HEK293 (cell line): ENCODE data around the gene LRRFIP1.

Experiments used
- CTCF ChIA-PET: fragments of 350-600 bp; formaldehyde crosslinking; extraction: SDS; loops from one replicate; lab custom pipeline; 2021; ENCODE audit warnings: antibody characterized with exemption; lab: Yijun Ruan, JAX
- POLR2A ChIA-PET: fragments of 300-600 bp; formaldehyde crosslinking; extraction: SDS; loops from one replicate; lab custom pipeline; 2020; ENCODE audit warnings: antibody characterized with exemption, inconsistent platforms; lab: Yijun Ruan, JAX
- H3K27ac ChIP-seq: fragments of 200-500 bp; sonication (Bioruptor generic); 2 replicates; pipeline ENCODE4 v1.5.1; 2014; ENCODE audit warnings: low read depth, low read length, control low read depth, inconsistent platforms; ENCODE audit errors: extremely low read depth
- H3K36me3 ChIP-seq, 2 experiments: fragments of 200-500 bp in 1 of 2; sonication (Bioruptor generic) in 1 of 2; 1 replicate in 1 of 2; 2 replicates in 1 of 2; pipeline ENCODE4 v1.5.1; 2014 to 2017; ENCODE audit warnings: inconsistent platforms in 2 of 2, low read length in 2 of 2; ENCODE audit not compliant: control insufficient read depth in 2 of 2, insufficient read depth in 1 of 2
- H3K4me1 ChIP-seq: fragments of 200-500 bp; sonication (Bioruptor generic); 2 replicates; pipeline ENCODE4 v1.5.1; 2014; ENCODE audit warnings: mild to moderate bottlenecking, low read length, inconsistent platforms; ENCODE audit not compliant: control insufficient read depth, insufficient read depth
- H3K4me3 ChIP-seq: 2 replicates; pipeline ENCODE4 v1.5.1; 2011; ENCODE audit warnings: low read depth, mild to moderate bottlenecking, control low read depth, low read length, moderate library complexity
- H3K9me3 ChIP-seq: fragments of 200-500 bp; sonication (Bioruptor generic); 2 replicates; pipeline ENCODE4 v1.5.1; 2014; ENCODE audit warnings: low read depth, low read length, inconsistent platforms; ENCODE audit not compliant: control insufficient read depth, insufficient read depth
- BCL11A ChIP-seq: fragments of 450-650 bp; formaldehyde crosslinking; IDR thresholded peaks from 2 replicates; pipeline ENCODE4 v1.5.1; 2016; ENCODE audit warnings: low read depth, missing biosample characterization, missing genetic modification characterization
- CTCF ChIP-seq: fragments of 450-650 bp; formaldehyde crosslinking; IDR thresholded peaks from 2 replicates; pipeline ENCODE4 v1.5.1; 2016; ENCODE audit warnings: missing biosample characterization, missing genetic modification characterization
- GFI1B ChIP-seq: fragments of 450-650 bp; formaldehyde crosslinking; IDR thresholded peaks from 2 replicates; pipeline ENCODE4 v1.5.1; 2016; ENCODE audit warnings: missing biosample characterization, missing genetic modification characterization
- HOXA7 ChIP-seq: sonication (generic); formaldehyde crosslinking; IDR thresholded peaks from 2 replicates; pipeline ENCODE4 v1.8.1; 2022; ENCODE audit warnings: missing genetic modification reagents, borderline replicate concordance
- OSR2 ChIP-seq: fragments of 450-650 bp; formaldehyde crosslinking; IDR thresholded peaks from 2 replicates; pipeline ENCODE4 v1.5.1; 2016; ENCODE audit warnings: missing biosample characterization, missing genetic modification characterization
- PRDM6 ChIP-seq: fragments of 450-650 bp; formaldehyde crosslinking; IDR thresholded peaks from 2 replicates; pipeline ENCODE4 v1.5.1; 2017; ENCODE audit warnings: missing biosample characterization, missing genetic modification characterization
- SP7 ChIP-seq: fragments of 450-650 bp; formaldehyde crosslinking; IDR thresholded peaks from 2 replicates; pipeline ENCODE4 v1.5.1; 2016; ENCODE audit warnings: missing biosample characterization, missing genetic modification characterization
- YY1 ChIP-seq: fragments of 450-650 bp; formaldehyde crosslinking; IDR thresholded peaks from 2 replicates; pipeline ENCODE4 v1.5.1; 2018; ENCODE audit warnings: missing biosample characterization, missing genetic modification characterization
- ZNF10 ChIP-seq: fragments of 450-650 bp; formaldehyde crosslinking; IDR thresholded peaks from 2 replicates; pipeline ENCODE4 v1.5.1; 2017; ENCODE audit warnings: missing biosample characterization, missing genetic modification characterization
- ZNF16 ChIP-seq: fragments of 450-650 bp; formaldehyde crosslinking; IDR thresholded peaks from 2 replicates; pipeline ENCODE4 v1.5.1; 2016; ENCODE audit warnings: low read depth, missing biosample characterization, missing genetic modification characterization
- ZNF214 ChIP-seq: fragments of 450-650 bp; formaldehyde crosslinking; IDR thresholded peaks from 2 replicates; pipeline ENCODE4 v1.5.1; 2017; ENCODE audit warnings: missing biosample characterization, mild to moderate bottlenecking, missing genetic modification characterization, borderline replicate concordance
- ZNF280D ChIP-seq: fragments of 450-650 bp; formaldehyde crosslinking; IDR thresholded peaks from 2 replicates; pipeline ENCODE4 v1.5.1; 2016; ENCODE audit warnings: missing biosample characterization, missing genetic modification characterization
- ZNF394 ChIP-seq: fragments of 450-650 bp; formaldehyde crosslinking; IDR thresholded peaks from 2 replicates; pipeline ENCODE4 v1.5.1; 2016; ENCODE audit warnings: missing biosample characterization, missing genetic modification characterization, mild to moderate bottlenecking, moderate library complexity, borderline replicate concordance
- ZNF677 ChIP-seq: fragments of 450-650 bp; IDR thresholded peaks from 2 replicates; pipeline ENCODE4 v1.5.0; 2018; ENCODE audit warnings: missing biosample characterization, mild to moderate bottlenecking, missing genetic modification characterization, moderate library complexity
- ZNF704 ChIP-seq: fragments of 450-650 bp; formaldehyde crosslinking; IDR thresholded peaks from 2 replicates; pipeline ENCODE4 v1.5.1; 2016; ENCODE audit warnings: missing biosample characterization, missing genetic modification characterization
- ZSCAN23 ChIP-seq: fragments of 450-650 bp; formaldehyde crosslinking; IDR thresholded peaks from 2 replicates; pipeline ENCODE4 v1.5.1; 2016; ENCODE audit warnings: missing biosample characterization, missing genetic modification characterization
- ZXDB ChIP-seq: fragments of 450-650 bp; formaldehyde crosslinking; IDR thresholded peaks from 2 replicates; pipeline ENCODE4 v1.5.1; 2016; ENCODE audit warnings: missing biosample characterization, missing genetic modification characterization

The LRRFIP1 gene

GRCh38 chr2:237696461-237696860, 69.1 kb downstream of the LRRFIP1 start (continued):
- TF ChIP-seq BCL11A (tag by site-specific recombination) = no peak

- ChIA-PET CTCF (interaction anchor here (0.7 to 1.3 kb wide), 4 partner anchors 11 to 185 kb away, joined by 3 read pairs; no protein-coding TSS in a partner anchor), POLR2A (interaction anchor here (1.4 kb wide), 1 partner anchor 32 kb away, joined by 4 read pairs; no protein-coding TSS in a partner anchor)
- TF ChIP-seq OSR2 (peak; percentile 45; the same call in 1 of the 2 replicates), GFI1B (tag by site-specific recombination) (peak; percentile 61), ZNF704 (no peak), SP7 (peak; percentile 24; the same call in 1 of the 2 replicates), ZNF394 (peak; percentile 59), ZNF280D (tag by site-specific recombination) (no peak)
- peaks cover 72% of the 10 kb centered on the region for H3K4me1 ChIP-seq
- no peaks in the 10 kb centered on the region for H3K9me3 ChIP-seq
- no peaks in the 10 kb centered on the region for H3K36me3 ChIP-seq
- H3K27ac ChIP-seq = no peak overlapping the region; the same call in 1 of the 2 replicates
- H3K4me3 ChIP-seq = no peak overlapping the region
Measured at GRCh38 chr2:237697586-237698357, 70.4 kb downstream of the LRRFIP1 start.

- Histone ChIP-seq H3K4me3 (no peak overlapping the region), H3K27ac (no peak overlapping the region), H3K9me3 (no peaks in the 10 kb centered on the region), H3K4me1 (peaks cover 77% of the 10 kb centered on the region), H3K36me3 (no peaks in the 10 kb centered on the region)
- ChIA-PET POLR2A (interaction anchor here (1.4 kb wide), 1 partner anchor 32 kb away, joined by 4 read pairs; no protein-coding TSS in a partner anchor), CTCF (interaction anchor here (0.7 kb wide), 3 partner anchors 26 to 185 kb away, joined by 3 to 5 read pairs (median 3); no protein-coding TSS in a partner anchor)
- TF ChIP-seq YY1 (tag by site-specific recombination) = no peak
- no peak for TF ChIP-seq ZSCAN23 (tag by site-specific recombination)
- TF ChIP-seq ZNF16 = no peak
- no peak for TF ChIP-seq ZNF214 (tag by site-specific recombination)
- no peak for TF ChIP-seq HOXA7
- no peak for TF ChIP-seq BCL11A (tag by site-specific recombination)
- TF ChIP-seq ZXDB = no peak
- TF ChIP-seq, all 188 proteins: peak for 0
Measured at GRCh38 chr2:237698358-237698694, 70.9 kb downstream of the LRRFIP1 start.

GRCh38 chr2:237699870-237700511, 72.6 kb downstream of the LRRFIP1 start:
- Histone ChIP-seq H3K27ac (peak overlapping the region; percentile 47), H3K36me3 (no peaks in the 10 kb centered on the region), H3K4me1 (peaks cover 67% of the 10 kb centered on the region), H3K4me3 (no peak overlapping the region), H3K9me3 (no peaks in the 10 kb centered on the region)
- TF ChIP-seq ZNF10 (tag by site-specific recombination) = 0 out of 2 replicates have a peak, but pooled peaks have one; percentile 30
- TF ChIP-seq CTCF (tag by site-specific recombination) = no peak
- TF ChIP-seq PRDM6 (tag by site-specific recombination) = peak; percentile 94
- TF ChIP-seq ZNF677 (tag by site-specific recombination) = no peak
- ChIA-PET POLR2A (interaction anchor here (0.6 to 3.7 kb wide), 3 partner anchors 8 to 37 kb away, joined by 3 to 17 read pairs (median 5); no protein-coding TSS in a partner anchor), CTCF (interaction anchor here (0.6 to 0.7 kb wide), 2 partner anchors 128 to 1519 kb away, joined by 3 read pairs; no protein-coding TSS in a partner anchor)
